Stimulated activated CD4-positive, alpha-beta T cell treated with anti-CD3 and anti-CD28 coated beads, Interleukin-1b, Interleukin-23, amount 100 ng/mL, for 24 hours (primary cell): ENCODE data around the gene PFDN4.
"Not testable (repeated sequence)": the region's sequence is repeated elsewhere in the genome, so short reads cannot be mapped to it uniquely, and the experiment has no call there.

ENCODE experiments used
- DNase-seq, 4 experiments: peaks; one replicate each; pipeline ENCODE4 v3.0.0-alpha.2; 2020; ENCODE audit warnings: low read depth in 4 of 4, low spot score in 1 of 4

PFDN4 gene

GRCh38 chr20:54223285-54223684, 15.4 kb downstream of the PFDN4 start:
- DNase-seq: no peak

GRCh38 chr20:54223751-54224150, 15.9 kb downstream of the PFDN4 start:
- DNase-seq: no peak

GRCh38 chr20:54224642-54225041, 16.8 kb downstream of the PFDN4 start:
- not testable (repeated sequence) for DNase-seq

- DNase-seq: no peak
Measured at GRCh38 chr20:54227241-54227640, 19.4 kb downstream of the PFDN4 start.

- no peak for DNase-seq
Measured at GRCh38 chr20:54227751-54228150, 19.9 kb downstream of the PFDN4 start.

- DNase-seq: no peak
Measured at GRCh38 chr20:54228841-54229240, 21.0 kb downstream of the PFDN4 start.

GRCh38 chr20:54229566-54230160, 21.8 kb downstream of the PFDN4 start:
- DNase-seq: no peak

GRCh38 chr20:54231036-54231435, 23.1 kb downstream of the PFDN4 start:
- no peak for DNase-seq

- no peak for DNase-seq
Measured at GRCh38 chr20:54234991-54235390, 27.1 kb downstream of the PFDN4 start.

- DNase-seq: no peak
Measured at GRCh38 chr20:54237116-54237943, 29.4 kb downstream of the PFDN4 start.

GRCh38 chr20:54244113-54244512, 36.2 kb downstream of the PFDN4 start:
- DNase-seq: no peak

- not testable (repeated sequence) for DNase-seq
Measured at GRCh38 chr20:54248705-54249104, 40.8 kb downstream of the PFDN4 start.

GRCh38 chr20:54250691-54251090, 42.8 kb downstream of the PFDN4 start:
- DNase-seq: no peak

GRCh38 chr20:54251096-54251495, 43.2 kb downstream of the PFDN4 start:
- no peak for DNase-seq

GRCh38 chr20:54254596-54254995, 46.7 kb downstream of the PFDN4 start:
- no peak for DNase-seq

- DNase-seq: no peak
Measured at GRCh38 chr20:54255157-54255556, 47.3 kb downstream of the PFDN4 start.

- DNase-seq: no peak
Measured at GRCh38 chr20:54256202-54256601, 48.3 kb downstream of the PFDN4 start.

GRCh38 chr20:54257071-54257816, 49.4 kb downstream of the PFDN4 start:
- DNase-seq: no peak

GRCh38 chr20:54260116-54260515, 52.2 kb downstream of the PFDN4 start:
- DNase-seq: no peak

- DNase-seq: no peak
Measured at GRCh38 chr20:54262671-54263070, 54.8 kb downstream of the PFDN4 start.

- DNase-seq: no peak
Measured at GRCh38 chr20:54263116-54263690, 55.3 kb downstream of the PFDN4 start.

- not testable (repeated sequence) for DNase-seq
Measured at GRCh38 chr20:54265791-54266190, 57.9 kb downstream of the PFDN4 start.
